SK-N-SH treated with all-trans-retinoic acid at 6 μM for 48 hours (cell line): ENCODE measurements around the gene CATSPER4.

ENCODE experiments used
- TCF4 ChIP-seq: fragments of 250-450 bp; sonication (Bioruptor Pico); IDR thresholded peaks from 2 replicates; pipeline ENCODE4 v1.8.0; 2021; ENCODE audit warnings: mild to moderate bottlenecking, moderate library complexity, borderline replicate concordance
- TF ChIP-seq, protein P1 (sequence below): fragments of 250-450 bp; sonication (Bioruptor Pico); IDR thresholded peaks from 2 replicates; pipeline ENCODE4 v1.8.0; 2020; ENCODE audit warnings: mild to moderate bottlenecking, moderate library complexity, borderline replicate concordance

GRCh38 chr1:26142159-26142558 is 48.2 kb upstream of the CATSPER4 start:
- no peak for TF ChIP-seq TCF4 (CRISPR knock-in tag)
- TF ChIP-seq, protein P1, sequence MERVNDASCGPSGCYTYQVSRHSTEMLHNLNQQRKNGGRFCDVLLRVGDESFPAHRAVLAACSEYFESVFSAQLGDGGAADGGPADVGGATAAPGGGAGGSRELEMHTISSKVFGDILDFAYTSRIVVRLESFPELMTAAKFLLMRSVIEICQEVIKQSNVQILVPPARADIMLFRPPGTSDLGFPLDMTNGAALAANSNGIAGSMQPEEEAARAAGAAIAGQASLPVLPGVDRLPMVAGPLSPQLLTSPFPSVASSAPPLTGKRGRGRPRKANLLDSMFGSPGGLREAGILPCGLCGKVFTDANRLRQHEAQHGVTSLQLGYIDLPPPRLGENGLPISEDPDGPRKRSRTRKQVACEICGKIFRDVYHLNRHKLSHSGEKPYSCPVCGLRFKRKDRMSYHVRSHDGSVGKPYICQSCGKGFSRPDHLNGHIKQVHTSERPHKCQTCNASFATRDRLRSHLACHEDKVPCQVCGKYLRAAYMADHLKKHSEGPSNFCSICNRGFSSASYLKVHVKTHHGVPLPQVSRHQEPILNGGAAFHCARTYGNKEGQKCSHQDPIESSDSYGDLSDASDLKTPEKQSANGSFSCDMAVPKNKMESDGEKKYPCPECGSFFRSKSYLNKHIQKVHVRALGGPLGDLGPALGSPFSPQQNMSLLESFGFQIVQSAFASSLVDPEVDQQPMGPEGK (CRISPR knock-in tag): no peak
